Parathyroid adenoma (tissue), 2 donors: ENCODE data around the gene MNX1.

Experiments
- H2AFZ ChIP-seq: fragments of 300-600 bp; sonication (generic); one replicate; pipeline ENCODE4 v1.7.0; 2017; ENCODE audit warnings: antibody characterized with exemption, mild to moderate bottlenecking
- H3K27ac ChIP-seq: fragments of 300-600 bp; sonication (generic); one replicate; pipeline ENCODE4 v1.7.0; 2017
- H3K27me3 ChIP-seq: fragments of 300-600 bp; sonication (generic); one replicate; pipeline ENCODE4 v1.7.0; 2017; ENCODE audit warnings: low read length; ENCODE audit not compliant: control insufficient read depth, insufficient read depth
- H3K36me3 ChIP-seq: fragments of 300-600 bp; sonication (generic); one replicate; pipeline ENCODE4 v1.7.0; 2017; ENCODE audit warnings: low read length; ENCODE audit not compliant: control insufficient read depth, insufficient read depth
- H3K4me1 ChIP-seq: fragments of 300-600 bp; sonication (generic); one replicate; pipeline ENCODE4 v1.7.0; 2017; ENCODE audit warnings: control low read depth
- H3K4me2 ChIP-seq: fragments of 300-600 bp; sonication (generic); one replicate; pipeline ENCODE4 v1.7.0; 2017; ENCODE audit warnings: low read length
- H3K4me3 ChIP-seq: fragments of 300-600 bp; sonication (generic); one replicate; pipeline ENCODE4 v1.7.0; 2017; ENCODE audit warnings: low read depth, low read length
- H3K79me2 ChIP-seq: fragments of 300-600 bp; sonication (generic); one replicate; pipeline ENCODE4 v1.7.0; 2017; ENCODE audit warnings: control low read depth
- H3K9ac ChIP-seq: fragments of 300-600 bp; sonication (generic); one replicate; pipeline ENCODE4 v1.7.0; 2017; ENCODE audit warnings: mild to moderate bottlenecking
- H3K9me3 ChIP-seq: fragments of 300-600 bp; sonication (generic); one replicate; pipeline ENCODE4 v1.7.0; 2017; ENCODE audit warnings: low read length; ENCODE audit not compliant: control insufficient read depth
- TF ChIP-seq, protein P1 (sequence below): fragments of 300-600 bp; sonication (generic); IDR thresholded peaks from one replicate; pipeline ENCODE4 v1.7.0; 2017; ENCODE audit warnings: antibody characterized with exemption, mild to moderate bottlenecking
- donor health status: primary hyperparathyroidism.

The MNX1 gene

DNA sequence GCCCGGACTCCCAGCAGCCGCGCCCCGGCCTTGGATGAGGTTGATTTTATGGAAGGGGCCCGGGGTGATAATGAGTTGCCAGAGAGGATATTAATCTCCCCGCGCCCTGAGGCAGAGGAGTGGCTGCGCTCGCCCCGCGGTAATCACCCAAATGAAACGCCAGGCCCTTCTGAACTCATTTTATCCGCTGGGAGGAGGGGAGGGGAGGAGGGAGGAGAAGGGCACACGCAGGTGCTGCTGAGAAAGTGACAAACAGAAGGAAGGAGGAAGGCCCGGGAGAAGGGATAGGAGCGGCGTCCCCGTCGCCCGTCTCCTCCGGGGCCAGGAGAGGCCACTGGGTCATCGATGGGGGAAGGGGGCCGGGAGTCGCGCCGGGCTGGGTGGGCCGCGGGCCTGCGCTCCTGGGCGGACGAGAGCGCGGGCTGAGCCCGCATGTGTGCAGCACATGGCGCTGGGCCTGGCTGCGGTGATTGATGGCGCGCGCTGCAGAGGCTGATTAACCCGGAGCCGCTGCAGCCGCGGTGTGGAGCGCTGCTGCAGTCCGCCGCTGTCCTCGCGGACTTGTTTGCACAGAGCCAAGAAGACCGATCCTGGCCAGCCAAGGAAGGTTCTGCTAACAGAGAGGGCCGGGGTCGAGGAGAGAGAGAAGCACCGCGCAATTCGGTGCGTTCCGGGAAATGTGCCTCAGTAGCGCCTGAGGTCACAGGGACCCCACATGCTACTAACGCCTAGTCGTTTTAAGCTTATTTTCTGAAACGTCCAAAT lies 6.5 kb downstream of the MNX1 start:
- Histone ChIP-seq H3K27me3 (peaks cover 31% of the 10 kb centered on the region), H3K9me3 (no peaks in the 10 kb centered on the region), H3K27ac (no peak overlapping the region), H3K36me3 (no peaks in the 10 kb centered on the region), H3K4me2 (no peak overlapping the region), H3K4me3 (no peak overlapping the region), H2AFZ (no peak overlapping the region), H3K4me1 (no peaks in the 10 kb centered on the region), H3K79me2 (no peaks in the 10 kb centered on the region), H3K9ac (no peak overlapping the region)
- TF ChIP-seq, protein P1, sequence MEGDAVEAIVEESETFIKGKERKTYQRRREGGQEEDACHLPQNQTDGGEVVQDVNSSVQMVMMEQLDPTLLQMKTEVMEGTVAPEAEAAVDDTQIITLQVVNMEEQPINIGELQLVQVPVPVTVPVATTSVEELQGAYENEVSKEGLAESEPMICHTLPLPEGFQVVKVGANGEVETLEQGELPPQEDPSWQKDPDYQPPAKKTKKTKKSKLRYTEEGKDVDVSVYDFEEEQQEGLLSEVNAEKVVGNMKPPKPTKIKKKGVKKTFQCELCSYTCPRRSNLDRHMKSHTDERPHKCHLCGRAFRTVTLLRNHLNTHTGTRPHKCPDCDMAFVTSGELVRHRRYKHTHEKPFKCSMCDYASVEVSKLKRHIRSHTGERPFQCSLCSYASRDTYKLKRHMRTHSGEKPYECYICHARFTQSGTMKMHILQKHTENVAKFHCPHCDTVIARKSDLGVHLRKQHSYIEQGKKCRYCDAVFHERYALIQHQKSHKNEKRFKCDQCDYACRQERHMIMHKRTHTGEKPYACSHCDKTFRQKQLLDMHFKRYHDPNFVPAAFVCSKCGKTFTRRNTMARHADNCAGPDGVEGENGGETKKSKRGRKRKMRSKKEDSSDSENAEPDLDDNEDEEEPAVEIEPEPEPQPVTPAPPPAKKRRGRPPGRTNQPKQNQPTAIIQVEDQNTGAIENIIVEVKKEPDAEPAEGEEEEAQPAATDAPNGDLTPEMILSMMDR: no peak

DNA sequence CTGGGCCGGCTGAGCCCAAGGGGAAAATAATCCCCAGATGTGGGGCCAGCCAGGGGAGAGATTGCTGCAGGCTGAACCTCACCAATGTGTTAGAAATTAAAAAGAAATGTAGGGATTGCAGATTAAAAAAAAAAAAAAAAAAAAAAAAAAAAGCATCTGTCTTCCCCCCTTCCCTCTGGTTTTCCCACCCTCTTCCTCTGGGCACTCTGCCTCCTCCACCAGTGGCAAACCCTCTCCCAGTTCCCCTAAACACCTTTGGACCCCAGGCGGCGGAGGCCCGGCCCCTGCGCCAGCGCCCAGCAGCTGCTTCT lies 7.1 kb downstream of the MNX1 start:
- Histone ChIP-seq H3K9me3 (no peaks in the 10 kb centered on the region), H3K79me2 (no peaks in the 10 kb centered on the region), H3K36me3 (no peaks in the 10 kb centered on the region), H3K4me2 (no peak overlapping the region), H3K9ac (no peak overlapping the region), H2AFZ (no peak overlapping the region), H3K4me3 (no peak overlapping the region), H3K4me1 (no peaks in the 10 kb centered on the region), H3K27ac (no peak overlapping the region), H3K27me3 (peaks cover 30% of the 10 kb centered on the region)
- TF ChIP-seq, protein P1: no peak

DNA sequence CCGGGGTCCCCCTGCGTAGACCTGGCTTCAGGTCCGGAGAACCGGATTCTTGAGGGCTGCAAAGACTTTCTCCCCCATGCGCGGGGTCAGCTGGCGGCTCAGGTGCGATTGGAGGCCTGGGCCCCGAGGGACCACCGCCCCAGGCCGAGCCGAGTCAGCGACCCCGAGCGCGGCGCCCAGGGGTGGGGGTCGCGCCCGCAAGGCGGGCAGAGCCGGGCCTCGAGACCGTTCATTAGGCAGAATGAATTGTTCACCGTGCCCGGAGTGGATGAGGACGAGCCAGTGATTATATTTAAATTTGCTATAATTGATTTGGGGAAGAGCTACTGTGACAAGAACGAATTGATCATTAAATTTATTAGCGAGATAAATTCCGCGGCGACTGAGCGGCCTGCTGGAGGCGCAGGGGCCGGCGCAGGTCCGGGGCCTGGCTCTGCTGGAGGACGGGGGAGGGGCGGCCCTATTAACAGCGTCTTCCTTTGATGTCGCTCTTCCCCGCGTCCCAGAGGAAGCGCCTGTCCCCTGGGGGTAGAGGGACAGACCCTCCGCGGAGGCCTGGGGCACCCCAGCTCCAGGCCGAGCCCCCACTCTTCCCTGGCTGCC lies 7.5 kb downstream of the MNX1 start:
- TF ChIP-seq, protein P1: no peak
- no peak overlapping the region for H3K4me3 ChIP-seq
- H3K4me2 ChIP-seq: no peak overlapping the region
- H3K4me1 ChIP-seq: no peaks in the 10 kb centered on the region
- H3K27ac ChIP-seq: no peak overlapping the region
- peaks cover 30% of the 10 kb centered on the region for H3K27me3 ChIP-seq
- no peak overlapping the region for H2AFZ ChIP-seq
- H3K79me2 ChIP-seq: no peaks in the 10 kb centered on the region
- no peaks in the 10 kb centered on the region for H3K36me3 ChIP-seq
- H3K9me3 ChIP-seq: no peaks in the 10 kb centered on the region
- H3K9ac ChIP-seq: no peak overlapping the region

DNA sequence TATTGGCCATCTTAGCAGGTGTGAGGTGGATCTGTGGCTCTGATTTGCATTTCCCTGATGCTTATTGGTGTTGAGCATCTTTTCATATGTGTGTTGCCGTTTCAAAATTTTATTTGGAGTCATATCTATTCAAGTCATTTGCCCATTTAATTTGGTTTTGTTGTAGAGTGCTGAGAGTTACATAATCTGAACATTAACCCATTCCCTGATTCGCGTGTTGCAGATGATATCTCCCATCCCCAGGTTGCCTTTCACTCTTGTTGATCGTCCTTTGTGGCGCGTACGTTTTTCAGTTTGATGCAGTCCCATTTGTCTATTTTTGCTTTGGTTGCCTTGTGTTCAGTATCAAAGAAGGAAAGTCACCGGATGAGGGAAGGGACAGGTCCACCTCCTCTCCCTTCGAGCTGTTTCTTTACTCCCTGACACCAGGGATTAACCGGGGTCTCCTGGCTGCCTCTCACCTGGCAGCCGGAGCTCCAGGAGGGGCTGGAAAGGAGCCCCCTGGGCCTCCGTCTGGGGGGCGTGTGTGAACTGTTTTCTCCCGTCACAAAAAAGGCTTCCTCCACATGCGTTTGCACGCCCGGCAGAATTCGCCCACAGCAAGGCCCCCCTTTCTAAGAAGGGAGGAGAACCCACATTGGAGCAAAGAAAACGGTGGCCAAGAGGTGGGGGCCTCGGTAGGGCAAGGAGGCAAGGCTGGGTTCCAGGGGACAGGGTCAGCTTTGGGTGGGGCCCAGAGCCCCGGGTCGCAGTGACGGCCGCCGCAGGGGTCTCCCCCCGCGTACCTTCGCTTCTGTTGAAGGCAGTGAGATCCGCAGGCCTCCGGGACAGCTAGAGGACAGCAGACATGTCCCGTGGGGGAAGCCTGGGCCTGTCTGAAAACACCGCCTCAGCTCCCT lies 8.3 kb downstream of the MNX1 start:
- Histone ChIP-seq H3K4me3 (no peak overlapping the region), H3K27me3 (peaks cover 24% of the 10 kb centered on the region), H3K9me3 (no peaks in the 10 kb centered on the region), H3K36me3 (no peaks in the 10 kb centered on the region), H3K9ac (no peak overlapping the region), H3K4me1 (no peaks in the 10 kb centered on the region), H3K27ac (no peak overlapping the region), H3K79me2 (no peaks in the 10 kb centered on the region), H3K4me2 (no peak overlapping the region), H2AFZ (no peak overlapping the region)
- TF ChIP-seq, protein P1: no peak
